Right atrium auricular region (tissue), 2 donors: ENCODE measurements around the gene DDA1. TPM values are rescaled to one million over a fixed set of nuclear protein-coding genes. Genes with fewer than 3 reads are reported as not detected.

Source experiments
- DNase-seq: peaks from one replicate; pipeline ENCODE4 v3.0.0-alpha.2; 2019; ENCODE audit warnings: low spot score
- H3K27ac ChIP-seq, 2 donors: fragments of 200-600 bp; sonication (generic); 1 replicate in 1 of 2; 2 replicates in 1 of 2; pipeline ENCODE4 v1.5.1; 2016 to 2019
- H3K27me3 ChIP-seq, 2 donors: fragments of 200-600 bp; sonication (generic); one replicate each; pipeline versions ENCODE4 v1.5.1 to v1.6.0; 2017 to 2019
- H3K36me3 ChIP-seq: fragments of 200-600 bp; sonication (generic); one replicate; pipeline ENCODE4 v1.5.1; 2016
- H3K4me1 ChIP-seq, 2 donors: fragments of 200-600 bp; sonication (generic); one replicate each; pipeline versions ENCODE4 v1.5.1 to v1.6.0; 2017 to 2019
- H3K4me3 ChIP-seq, 2 donors: fragments of 200-600 bp; sonication (generic); 1 replicate in 1 of 2; 2 replicates in 1 of 2; pipeline ENCODE4 v1.5.1; 2017 to 2019; ENCODE audit warnings: mild to moderate bottlenecking in 1 of 2, moderate library complexity in 1 of 2
- H3K9me3 ChIP-seq, 2 donors: fragments of 200-600 bp; sonication (generic); one replicate each; pipeline ENCODE4 v1.5.1; 2019
- CTCF ChIP-seq, 2 donors: fragments of 200-600 bp; sonication (generic); IDR thresholded peaks; one replicate each; pipeline ENCODE4 v1.5.1; 2019; ENCODE audit warnings: antibody characterized with exemption in 2 of 2
- total RNA-seq, 2 donors: library from RNA; depleted of rRNA; stranded (reverse); fragments of >200 nt; gene quantifications; one replicate each; pipeline ENCODE4 v1.1.0, GENCODE V29; 2016

The DDA1 gene
- 10 to 100 TPM; 22.2 to 40.1 TPM for total RNA-seq

GRCh38 chr19:17309198-17309964 is at the start of gene DDA1:
Gene DDA1, plus strand, starts transcription at chr19:17309563. Its CDS starts 92 bp downstream, at chr19:17309655.
- Histone ChIP-seq H3K4me3 (peak within 1 kb of the TSS; percentile 84 to 99), H3K9me3 (no peaks in the 10 kb centered on the region), H3K27ac (peak within 1 kb of the TSS; percentile 60 to 83), H3K36me3 (peaks cover 5% of the 10 kb centered on the region), H3K27me3 (no peaks in the 10 kb centered on the region), H3K4me1 (peaks cover 0 to 62% of the 10 kb centered on the region in 2 donors)
- DNase-seq = peak; percentile 100
- no peak for TF ChIP-seq CTCF (IDR thresholded peaks at IDR 0.05)

- no peak overlapping the region for H3K27ac ChIP-seq
- no peaks in the 10 kb centered on the region for H3K4me1 ChIP-seq
- H3K36me3 ChIP-seq = no peaks in the 10 kb centered on the region
- H3K4me3 ChIP-seq = no peak overlapping the region
- no peak for DNase-seq
- peaks cover 0 to 7% of the 10 kb centered on the region in 2 donors for H3K9me3 ChIP-seq
- H3K27me3 ChIP-seq = no peaks in the 10 kb centered on the region
- no peak for TF ChIP-seq CTCF (IDR thresholded peaks at IDR 0.05)
These were observed 49.4 kb upstream of the DDA1 start for GRCh38 chr19:17259934-17260333.

- DNase-seq = peak; percentile 82
- Histone ChIP-seq H3K9me3 (peaks cover 0 to 7% of the 10 kb centered on the region in 2 donors), H3K4me3 (no peak overlapping the region), H3K27me3 (no peaks in the 10 kb centered on the region), H3K4me1 (no peaks in the 10 kb centered on the region), H3K36me3 (no peaks in the 10 kb centered on the region), H3K27ac (no peak overlapping the region)
- peak; percentile 76 to 85 for TF ChIP-seq CTCF (IDR thresholded peaks at IDR 0.05)
These were observed 48.5 kb upstream of the DDA1 start for GRCh38 chr19:17260842-17261325.

- H3K9me3 ChIP-seq = peaks cover 0 to 7% of the 10 kb centered on the region in 2 donors
- no peaks in the 10 kb centered on the region for H3K27me3 ChIP-seq
- peaks cover 0 to under 1% of the 10 kb centered on the region in 2 donors for H3K4me1 ChIP-seq
- DNase-seq = no peak
- H3K27ac ChIP-seq = no peak overlapping the region
- H3K36me3 ChIP-seq = no peaks in the 10 kb centered on the region
- H3K4me3 ChIP-seq = peak overlapping the region in 1 of 2 donors; percentile 49
- TF ChIP-seq CTCF (IDR thresholded peaks at IDR 0.05) = no peak
These were observed 46.8 kb upstream of the DDA1 start for GRCh38 chr19:17262557-17262956.

- H3K4me1 ChIP-seq = peaks cover 0 to 7% of the 10 kb centered on the region in 2 donors
- peak overlapping the region; percentile 36 to 49 for H3K4me3 ChIP-seq
- peak overlapping the region; percentile 64 to 72 for H3K27ac ChIP-seq
- DNase-seq = no peak
- TF ChIP-seq CTCF (IDR thresholded peaks at IDR 0.05) = no peak
- no peaks in the 10 kb centered on the region for H3K36me3 ChIP-seq
- no peaks in the 10 kb centered on the region for H3K27me3 ChIP-seq
- peaks cover 0 to 7% of the 10 kb centered on the region in 2 donors for H3K9me3 ChIP-seq
These were observed 45.4 kb upstream of the DDA1 start for GRCh38 chr19:17263712-17264640.
